Mucosa of descending colon (tissue), 3 donors: Measurements from ENCODE around the gene BTG4. TPM values are rescaled to one million over a fixed set of nuclear protein-coding genes. Genes with fewer than 3 reads are reported as not detected.

Experiments used
- ATAC-seq: fragments of 200-7000 bp; cut with Tn5 transposase; one replicate; pipeline ENCODE4 v1.9.1; 2020; ENCODE audit warnings: mild to moderate bottlenecking, moderate library complexity
- DNase-seq, 3 donors: peaks; one replicate each; pipeline ENCODE4 v3.0.0-alpha.2; 2020
- H3K36me3 ChIP-seq: fragments of 200-600 bp; one replicate; pipeline ENCODE4 v1.8.0; 2021; ENCODE audit warnings: low read depth, mild to moderate bottlenecking
- H3K4me1 ChIP-seq: fragments of 200-600 bp; one replicate; pipeline ENCODE4 v1.8.0; 2021; ENCODE audit warnings: low read depth, mild to moderate bottlenecking
- H3K4me3 ChIP-seq: fragments of 200-600 bp; one replicate; pipeline ENCODE4 v1.8.0; 2021; ENCODE audit warnings: mild to moderate bottlenecking
- H3K9me3 ChIP-seq: fragments of 200-600 bp; one replicate; pipeline ENCODE4 v1.8.0; 2021; ENCODE audit warnings: mild to moderate bottlenecking
- intact Hi-C, 2 donors: fragments of 100-400 bp; cut with DNase I in 1 of 2; cut with micrococcal nuclease in 1 of 2; formaldehyde crosslinking; loops; one replicate each; pipeline versions ENCODE4 v1.11.0 to v1.11.1; 2022; cut with DNase I, micrococcal nuclease
- total RNA-seq, 3 donors: library from RNA; stranded (reverse); fragmentation: NEBNext Ultra II Directional in 2 of 3; extraction: Animal tissue kit (Norgen Biotek cat#: 25700) in 2 of 3; gene quantifications; one replicate each; pipeline versions ENCODE4 v1.2.1 to v1.2.4, GENCODE V29; 2021 to 2023
- TF ChIP-seq, protein P1 (sequence below): fragments of 200-600 bp; IDR thresholded peaks from one replicate; pipeline ENCODE4 v1.8.0; 2022; ENCODE audit warnings: antibody characterized with exemption, mild to moderate bottlenecking
- donor health status: DM: no; HTN: no; CAD: no; lungs with moderate emphysema.
- donor health status: DM: no; HTN: no; CAD: no.
- donor health status: DM: no; HTN: yes; CAD: no.

Gene BTG4
- total RNA-seq, 3 donors from 2014 or later: not detected

GRCh38 chr11:111483431-111483830 is 28.8 kb downstream of the BTG4 start:
- H3K36me3 ChIP-seq: no peaks in the 10 kb centered on the region
- TF ChIP-seq, protein P1, sequence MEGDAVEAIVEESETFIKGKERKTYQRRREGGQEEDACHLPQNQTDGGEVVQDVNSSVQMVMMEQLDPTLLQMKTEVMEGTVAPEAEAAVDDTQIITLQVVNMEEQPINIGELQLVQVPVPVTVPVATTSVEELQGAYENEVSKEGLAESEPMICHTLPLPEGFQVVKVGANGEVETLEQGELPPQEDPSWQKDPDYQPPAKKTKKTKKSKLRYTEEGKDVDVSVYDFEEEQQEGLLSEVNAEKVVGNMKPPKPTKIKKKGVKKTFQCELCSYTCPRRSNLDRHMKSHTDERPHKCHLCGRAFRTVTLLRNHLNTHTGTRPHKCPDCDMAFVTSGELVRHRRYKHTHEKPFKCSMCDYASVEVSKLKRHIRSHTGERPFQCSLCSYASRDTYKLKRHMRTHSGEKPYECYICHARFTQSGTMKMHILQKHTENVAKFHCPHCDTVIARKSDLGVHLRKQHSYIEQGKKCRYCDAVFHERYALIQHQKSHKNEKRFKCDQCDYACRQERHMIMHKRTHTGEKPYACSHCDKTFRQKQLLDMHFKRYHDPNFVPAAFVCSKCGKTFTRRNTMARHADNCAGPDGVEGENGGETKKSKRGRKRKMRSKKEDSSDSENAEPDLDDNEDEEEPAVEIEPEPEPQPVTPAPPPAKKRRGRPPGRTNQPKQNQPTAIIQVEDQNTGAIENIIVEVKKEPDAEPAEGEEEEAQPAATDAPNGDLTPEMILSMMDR: no peak
- no peak for DNase-seq
- intact Hi-C loops: no loop called here
- no peak overlapping the region for H3K4me3 ChIP-seq
- H3K9me3 ChIP-seq: no peaks in the 10 kb centered on the region
- no peaks in the 10 kb centered on the region for H3K4me1 ChIP-seq
- ATAC-seq: no peak

DNA sequence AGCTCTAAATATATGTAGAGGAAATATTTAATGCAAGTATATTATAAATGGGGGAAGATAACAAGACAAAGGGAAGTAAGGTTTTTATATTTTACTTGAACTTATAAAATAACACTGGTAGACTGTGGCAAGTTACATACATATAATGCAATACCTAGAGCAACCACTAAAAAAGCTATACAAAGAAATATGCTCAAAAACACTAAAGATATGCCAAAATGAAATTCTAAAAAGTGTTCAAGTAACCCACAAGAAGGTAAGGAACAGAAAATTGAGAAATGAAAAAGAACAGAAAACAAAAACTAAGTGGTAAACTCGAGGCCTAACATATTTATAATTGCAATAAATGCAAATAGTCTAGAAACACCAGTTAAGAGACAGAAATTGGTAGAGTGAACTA is 32.5 kb downstream of the BTG4 start:
- DNase-seq (no peak), ATAC-seq (no peak)
- no peaks in the 10 kb centered on the region for H3K36me3 ChIP-seq
- TF ChIP-seq, protein P1: no peak
- intact Hi-C loops: no loop called here
- no peak overlapping the region for H3K4me3 ChIP-seq
- no peaks in the 10 kb centered on the region for H3K4me1 ChIP-seq
- no peaks in the 10 kb centered on the region for H3K9me3 ChIP-seq

DNA sequence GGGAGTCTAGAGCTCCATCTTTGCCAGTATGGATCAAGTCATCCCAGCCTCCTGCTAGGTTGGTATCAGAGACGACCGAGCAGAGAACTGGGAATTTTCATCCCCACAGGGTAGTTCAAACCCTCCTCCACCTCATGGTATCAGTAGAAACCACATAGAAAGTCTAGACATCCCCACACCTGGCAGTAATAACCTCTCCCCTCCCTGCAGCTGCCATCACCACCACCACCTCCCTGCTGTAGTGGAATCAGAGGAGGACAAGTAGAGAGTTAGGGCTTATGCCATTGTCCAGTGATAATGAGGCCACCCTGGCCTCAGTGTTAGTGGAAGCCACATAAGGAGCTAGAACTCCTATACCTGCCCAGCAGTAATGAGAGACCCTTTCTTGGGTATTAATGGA is 34.3 kb downstream of the BTG4 start:
- no peak overlapping the region for H3K4me3 ChIP-seq
- TF ChIP-seq, protein P1: no peak
- ATAC-seq (no peak), DNase-seq (no peak)
- H3K4me1 ChIP-seq: no peaks in the 10 kb centered on the region
- intact Hi-C loops: no loop called here
- H3K9me3 ChIP-seq: no peaks in the 10 kb centered on the region
- H3K36me3 ChIP-seq: no peaks in the 10 kb centered on the region

GRCh38 chr11:111476956-111477355 is 35.2 kb downstream of the BTG4 start:
- TF ChIP-seq, protein P1: no peak
- Histone ChIP-seq H3K4me1 (no peaks in the 10 kb centered on the region), H3K4me3 (no peak overlapping the region), H3K36me3 (no peaks in the 10 kb centered on the region), H3K9me3 (no peaks in the 10 kb centered on the region)
- intact Hi-C loops: no loop called here
- DNase-seq (no peak), ATAC-seq (no peak)

GRCh38 chr11:111476366-111476765 is 35.8 kb downstream of the BTG4 start:
- ATAC-seq (no peak), DNase-seq (no peak)
- Histone ChIP-seq H3K4me1 (no peaks in the 10 kb centered on the region), H3K9me3 (no peaks in the 10 kb centered on the region), H3K36me3 (no peaks in the 10 kb centered on the region), H3K4me3 (no peak overlapping the region)
- intact Hi-C loops: no loop called here
- TF ChIP-seq, protein P1: no peak

DNA sequence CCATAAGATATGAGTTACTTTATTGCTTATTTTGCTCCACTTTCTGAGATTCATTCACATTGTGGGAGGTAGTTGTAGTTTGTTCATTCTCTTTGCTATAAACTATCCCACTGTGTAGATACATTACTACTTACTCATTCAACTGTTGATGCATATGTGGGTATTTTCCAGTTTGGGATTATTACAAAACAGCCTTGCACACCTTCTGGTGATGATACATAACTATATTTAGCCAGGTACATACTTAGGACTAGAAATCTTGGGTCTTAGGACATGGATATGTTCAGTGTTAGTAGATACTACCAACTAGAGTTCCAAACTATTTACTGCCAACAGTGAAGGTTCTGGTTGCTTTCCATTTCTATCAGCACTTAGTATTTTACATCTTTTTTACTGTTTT is 37.8 kb downstream of the BTG4 start:
- H3K4me1 ChIP-seq: no peaks in the 10 kb centered on the region
- TF ChIP-seq, protein P1: no peak
- ATAC-seq: no peak
- DNase-seq: no peak
- H3K9me3 ChIP-seq: no peaks in the 10 kb centered on the region
- no peaks in the 10 kb centered on the region for H3K36me3 ChIP-seq
- no peak overlapping the region for H3K4me3 ChIP-seq
- intact Hi-C loops: no loop called here
